ENCODE measurements around the gene SLC38A1.

SLC38A1 gene

GRCh38 chr12:46187023-46187422, 81.8 kb downstream of the SLC38A1 start:
- TF ChIP-seq ZNF274 (IDR thresholded peaks at IDR 0.05; ENCODE audit: low read depth, low read length) = no peak
- H3K4me3 ChIP-seq (ENCODE audit: low read length) = no peak overlapping the region

- TF ChIP-seq ZNF274 (IDR thresholded peaks at IDR 0.05; ENCODE audit: low read depth, low read length) = no peak
- H3K4me3 ChIP-seq (ENCODE audit: low read length) = no peak overlapping the region
Observed at GRCh38 chr12:46186088-46186487, 82.8 kb downstream of the SLC38A1 start.

GRCh38 chr12:46185686-46186085, 83.2 kb downstream of the SLC38A1 start:
- TF ChIP-seq ZNF274 (IDR thresholded peaks at IDR 0.05; ENCODE audit: low read depth, low read length) = no peak
- H3K4me3 ChIP-seq (ENCODE audit: low read length) = no peak overlapping the region

GRCh38 chr12:46184798-46185595, 83.8 kb downstream of the SLC38A1 start:
- H3K4me3 ChIP-seq (ENCODE audit: low read length) = no peak overlapping the region
- TF ChIP-seq ZNF274 (IDR thresholded peaks at IDR 0.05; ENCODE audit: low read depth, low read length) = no peak

GRCh38 chr12:46183112-46183511, 85.7 kb downstream of the SLC38A1 start:
- H3K4me3 ChIP-seq (ENCODE audit: low read length) = no peak overlapping the region
- TF ChIP-seq ZNF274 (IDR thresholded peaks at IDR 0.05; ENCODE audit: low read depth, low read length) = no peak

- H3K4me3 ChIP-seq (ENCODE audit: low read length) = no peak overlapping the region
- no peak for TF ChIP-seq ZNF274 (IDR thresholded peaks at IDR 0.05; ENCODE audit: low read depth, low read length)
Observed at GRCh38 chr12:46181465-46181864, 87.4 kb downstream of the SLC38A1 start.

GRCh38 chr12:46179693-46180452, 89.0 kb downstream of the SLC38A1 start:
- no peak overlapping the region; the same call in 1 of the 2 replicates for H3K4me3 ChIP-seq (ENCODE audit: low read length)
- TF ChIP-seq ZNF274 (IDR thresholded peaks at IDR 0.05; ENCODE audit: low read depth, low read length) = no peak

- H3K4me3 ChIP-seq (ENCODE audit: low read length) = no peak overlapping the region
- no peak for TF ChIP-seq ZNF274 (IDR thresholded peaks at IDR 0.05; ENCODE audit: low read depth, low read length)
Observed at GRCh38 chr12:46177837-46178608, 90.8 kb downstream of the SLC38A1 start.

- H3K4me3 ChIP-seq (ENCODE audit: low read length) = no peak overlapping the region
- TF ChIP-seq ZNF274 (IDR thresholded peaks at IDR 0.05; ENCODE audit: low read depth, low read length) = no peak
Observed at GRCh38 chr12:46177025-46177424, 91.8 kb downstream of the SLC38A1 start.

GRCh38 chr12:46174919-46175318, 93.9 kb downstream of the SLC38A1 start:
- TF ChIP-seq ZNF274 (IDR thresholded peaks at IDR 0.05; ENCODE audit: low read depth, low read length) = no peak
- no peak overlapping the region for H3K4me3 ChIP-seq (ENCODE audit: low read length)

GRCh38 chr12:46174061-46174662, 94.7 kb downstream of the SLC38A1 start:
- no peak for TF ChIP-seq ZNF274 (IDR thresholded peaks at IDR 0.05; ENCODE audit: low read depth, low read length)
- no peak overlapping the region for H3K4me3 ChIP-seq (ENCODE audit: low read length)

- TF ChIP-seq ZNF274 (IDR thresholded peaks at IDR 0.05; ENCODE audit: low read depth, low read length) = no peak
- H3K4me3 ChIP-seq (ENCODE audit: low read length) = no peak overlapping the region
Observed at GRCh38 chr12:46168426-46168825, 100.4 kb downstream of the SLC38A1 start.

GRCh38 chr12:46167412-46167811, 101.4 kb downstream of the SLC38A1 start:
- TF ChIP-seq ZNF274 (IDR thresholded peaks at IDR 0.05; ENCODE audit: low read depth, low read length) = no peak
- H3K4me3 ChIP-seq (ENCODE audit: low read length) = no peak overlapping the region

- no peak overlapping the region for H3K4me3 ChIP-seq (ENCODE audit: low read length)
- no peak for TF ChIP-seq ZNF274 (IDR thresholded peaks at IDR 0.05; ENCODE audit: low read depth, low read length)
Observed at GRCh38 chr12:46165191-46165590, 103.7 kb downstream of the SLC38A1 start.

All from GM08714 (cell line).